ENCODE results near the gene PRKAG2.

The PRKAG2 gene

DNA sequence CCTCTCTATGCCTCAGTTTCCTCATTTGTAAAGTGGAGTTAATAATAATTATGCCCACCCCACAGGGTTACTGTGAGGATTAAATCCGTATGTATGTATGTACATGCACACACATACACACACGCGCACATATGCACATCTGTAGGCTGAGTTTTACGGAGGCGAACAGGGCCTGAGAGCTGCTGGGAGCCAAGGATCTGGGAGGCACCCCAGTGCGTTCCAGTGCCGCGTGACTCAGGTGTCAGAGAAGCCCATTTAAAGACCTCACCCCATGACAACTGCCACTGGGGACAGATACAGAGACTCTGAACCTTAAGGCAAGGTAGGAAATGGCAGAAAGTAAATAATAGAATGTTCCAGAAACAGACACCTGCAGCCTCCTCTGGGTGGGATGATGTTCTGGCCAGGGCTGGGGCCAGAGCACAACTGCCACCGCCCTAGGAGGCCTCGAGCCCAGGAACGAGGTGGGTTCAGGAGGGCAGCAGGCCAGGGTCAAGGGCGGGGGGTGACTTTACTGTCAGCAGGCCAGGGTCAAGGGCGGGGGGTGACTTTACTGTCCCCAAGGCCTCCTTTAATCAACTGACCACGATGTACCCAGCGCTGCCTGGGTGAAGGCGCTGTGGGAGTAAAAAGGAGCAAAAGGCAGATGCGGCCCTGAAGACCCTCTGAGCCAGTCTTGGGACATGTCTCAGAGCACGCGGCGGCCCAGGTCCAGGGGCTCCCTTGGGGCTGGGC, 54.9 kb downstream of the PRKAG2 start:
- Histone ChIP-seq H3K27ac (no peak overlapping the region), H3K9ac (no peak overlapping the region), H2AFZ (ENCODE audit: low read depth) (no peak overlapping the region), H3K4me1 (ENCODE audit: low read depth, poor library complexity, severe bottlenecking) (no peaks in the 10 kb centered on the region), H3K4me2 (no peak overlapping the region), H4K20me1 (ENCODE audit: insufficient read depth) (no peaks in the 10 kb centered on the region), H3K79me2 (ENCODE audit: insufficient read depth, low read depth) (no peaks in the 10 kb centered on the region), H3K4me3 (IDR thresholded peaks at IDR 0.05; ENCODE audit: insufficient read depth, low read depth, low read length) (no peak overlapping the region), H3K36me3 (ENCODE audit: insufficient read depth) (no peaks in the 10 kb centered on the region), H3K27me3 (ENCODE audit: insufficient read depth, low read depth) (no peaks in the 10 kb centered on the region)
- TF ChIP-seq, protein P1, sequence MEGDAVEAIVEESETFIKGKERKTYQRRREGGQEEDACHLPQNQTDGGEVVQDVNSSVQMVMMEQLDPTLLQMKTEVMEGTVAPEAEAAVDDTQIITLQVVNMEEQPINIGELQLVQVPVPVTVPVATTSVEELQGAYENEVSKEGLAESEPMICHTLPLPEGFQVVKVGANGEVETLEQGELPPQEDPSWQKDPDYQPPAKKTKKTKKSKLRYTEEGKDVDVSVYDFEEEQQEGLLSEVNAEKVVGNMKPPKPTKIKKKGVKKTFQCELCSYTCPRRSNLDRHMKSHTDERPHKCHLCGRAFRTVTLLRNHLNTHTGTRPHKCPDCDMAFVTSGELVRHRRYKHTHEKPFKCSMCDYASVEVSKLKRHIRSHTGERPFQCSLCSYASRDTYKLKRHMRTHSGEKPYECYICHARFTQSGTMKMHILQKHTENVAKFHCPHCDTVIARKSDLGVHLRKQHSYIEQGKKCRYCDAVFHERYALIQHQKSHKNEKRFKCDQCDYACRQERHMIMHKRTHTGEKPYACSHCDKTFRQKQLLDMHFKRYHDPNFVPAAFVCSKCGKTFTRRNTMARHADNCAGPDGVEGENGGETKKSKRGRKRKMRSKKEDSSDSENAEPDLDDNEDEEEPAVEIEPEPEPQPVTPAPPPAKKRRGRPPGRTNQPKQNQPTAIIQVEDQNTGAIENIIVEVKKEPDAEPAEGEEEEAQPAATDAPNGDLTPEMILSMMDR (conservative IDR thresholded peaks at IDR 0.05; ENCODE audit: low read depth, low read length): no peak

DNA sequence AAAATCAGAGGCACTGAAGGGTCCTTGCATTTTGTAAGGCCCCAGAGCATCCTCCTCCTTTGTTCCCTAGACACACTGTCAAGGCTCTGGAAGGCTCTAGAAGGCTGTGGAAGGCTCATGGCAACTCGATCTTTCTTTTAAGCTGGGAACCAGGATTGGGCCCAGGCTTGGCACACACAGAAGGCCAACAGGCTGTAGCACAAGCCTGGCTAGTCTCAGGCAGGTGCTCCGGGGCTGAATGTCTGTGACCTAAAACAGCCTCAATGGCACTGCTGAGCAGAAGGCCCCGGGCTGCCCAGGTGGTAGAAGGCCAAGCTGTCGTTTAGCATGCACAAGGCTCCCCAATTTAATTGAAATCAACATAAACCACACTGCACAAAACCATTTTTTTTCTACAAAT, 55.7 kb downstream of the PRKAG2 start:
- Histone ChIP-seq H3K9ac (no peak overlapping the region), H3K4me1 (ENCODE audit: low read depth, poor library complexity, severe bottlenecking) (no peaks in the 10 kb centered on the region), H3K36me3 (ENCODE audit: insufficient read depth) (no peaks in the 10 kb centered on the region), H2AFZ (ENCODE audit: low read depth) (no peak overlapping the region), H3K27ac (no peak overlapping the region), H3K79me2 (ENCODE audit: insufficient read depth, low read depth) (no peaks in the 10 kb centered on the region), H3K27me3 (ENCODE audit: insufficient read depth, low read depth) (no peaks in the 10 kb centered on the region), H3K4me3 (IDR thresholded peaks at IDR 0.05; ENCODE audit: insufficient read depth, low read depth, low read length) (no peak overlapping the region), H4K20me1 (ENCODE audit: insufficient read depth) (no peaks in the 10 kb centered on the region), H3K4me2 (no peak overlapping the region)
- TF ChIP-seq, protein P1 (conservative IDR thresholded peaks at IDR 0.05; ENCODE audit: low read depth, low read length): no peak

DNA sequence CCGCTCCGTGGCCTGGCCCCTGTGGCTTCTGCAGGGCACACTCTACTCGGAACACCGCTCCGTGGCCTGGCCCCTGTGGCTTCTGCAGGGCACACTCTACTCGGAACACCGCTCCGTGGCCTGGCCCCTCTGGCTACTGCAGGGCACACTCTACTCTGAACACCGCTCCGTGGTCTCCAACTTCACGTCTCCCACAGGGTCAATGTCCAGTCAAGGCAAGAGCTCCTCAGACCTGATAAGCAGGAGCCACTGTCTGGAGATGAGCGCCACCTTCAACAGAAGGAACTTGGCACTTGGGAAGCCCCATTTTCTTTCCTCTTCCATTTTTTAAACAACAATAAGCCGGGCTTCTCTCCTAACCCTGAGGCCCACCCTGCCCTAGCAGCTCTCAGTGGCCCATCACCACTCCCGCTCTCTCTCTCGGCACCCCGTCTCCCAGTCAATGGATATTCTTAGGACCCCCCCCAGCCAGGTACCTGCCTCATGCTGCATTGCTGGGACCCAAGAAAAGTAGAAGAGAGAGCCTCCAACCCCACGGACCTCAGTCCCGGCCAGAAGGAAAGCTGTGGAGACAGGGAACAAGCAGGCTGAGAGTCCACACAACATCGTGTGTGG, 56.3 kb downstream of the PRKAG2 start:
- Histone ChIP-seq H3K27me3 (ENCODE audit: insufficient read depth, low read depth) (no peaks in the 10 kb centered on the region), H3K79me2 (ENCODE audit: insufficient read depth, low read depth) (no peaks in the 10 kb centered on the region), H3K4me3 (IDR thresholded peaks at IDR 0.05; ENCODE audit: insufficient read depth, low read depth, low read length) (no peak overlapping the region), H3K4me1 (ENCODE audit: low read depth, poor library complexity, severe bottlenecking) (no peaks in the 10 kb centered on the region), H3K9ac (no peak overlapping the region), H2AFZ (ENCODE audit: low read depth) (no peak overlapping the region), H3K27ac (no peak overlapping the region), H3K36me3 (ENCODE audit: insufficient read depth) (no peaks in the 10 kb centered on the region), H3K4me2 (no peak overlapping the region), H4K20me1 (ENCODE audit: insufficient read depth) (no peaks in the 10 kb centered on the region)
- TF ChIP-seq, protein P1 (conservative IDR thresholded peaks at IDR 0.05; ENCODE audit: low read depth, low read length): no peak

DNA sequence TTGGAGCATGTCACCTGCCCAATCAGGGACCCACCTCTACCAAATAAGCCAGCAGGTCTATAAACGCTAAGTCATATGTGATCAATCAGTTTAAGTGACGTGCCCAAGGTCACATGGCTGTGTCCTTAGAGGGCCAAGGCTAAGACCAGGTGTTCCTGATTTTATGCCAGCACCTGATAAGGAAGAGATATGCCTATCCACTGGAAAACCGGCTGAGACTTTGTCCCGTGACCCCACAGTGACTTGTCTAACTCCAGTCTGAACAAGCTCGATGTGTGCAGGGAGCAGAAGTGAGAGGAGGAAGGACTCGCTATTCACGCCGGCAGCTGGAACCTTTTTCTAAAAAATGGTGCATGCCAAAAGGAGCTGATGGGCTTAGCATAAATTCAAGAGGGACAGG, 57.0 kb downstream of the PRKAG2 start:
- Histone ChIP-seq H3K9ac (no peak overlapping the region), H3K27me3 (ENCODE audit: insufficient read depth, low read depth) (no peaks in the 10 kb centered on the region), H3K4me1 (ENCODE audit: low read depth, poor library complexity, severe bottlenecking) (no peaks in the 10 kb centered on the region), H2AFZ (ENCODE audit: low read depth) (no peak overlapping the region), H3K27ac (no peak overlapping the region), H3K79me2 (ENCODE audit: insufficient read depth, low read depth) (no peaks in the 10 kb centered on the region), H3K4me3 (IDR thresholded peaks at IDR 0.05; ENCODE audit: insufficient read depth, low read depth, low read length) (no peak overlapping the region), H4K20me1 (ENCODE audit: insufficient read depth) (no peaks in the 10 kb centered on the region), H3K36me3 (ENCODE audit: insufficient read depth) (no peaks in the 10 kb centered on the region), H3K4me2 (no peak overlapping the region)
- TF ChIP-seq, protein P1 (conservative IDR thresholded peaks at IDR 0.05; ENCODE audit: low read depth, low read length): no peak
